Gastroesophageal sphincter (tissue), 3 donors: ENCODE measurements around the gene RETREG1.

Experiments used
- POLR2A ChIP-seq, 2 donors: fragments of 450-650 bp; IDR thresholded peaks; one replicate each; pipeline ENCODE4 v1.6.1; 2017; ENCODE audit warnings: antibody characterized with exemption in 2 of 2, mild to moderate bottlenecking in 2 of 2, moderate library complexity in 1 of 2
- TF ChIP-seq, protein P1 (sequence below), 4 experiments: fragments of 200-600 bp in 2 of 4; fragments of 450-650 bp in 2 of 4; sonication (generic) in 1 of 4; IDR thresholded peaks; one replicate each; pipeline ENCODE4 v1.5.1; 2017 to 2019; ENCODE audit warnings: antibody characterized with exemption in 4 of 4, mild to moderate bottlenecking in 2 of 4, moderate library complexity in 2 of 4

DNA sequence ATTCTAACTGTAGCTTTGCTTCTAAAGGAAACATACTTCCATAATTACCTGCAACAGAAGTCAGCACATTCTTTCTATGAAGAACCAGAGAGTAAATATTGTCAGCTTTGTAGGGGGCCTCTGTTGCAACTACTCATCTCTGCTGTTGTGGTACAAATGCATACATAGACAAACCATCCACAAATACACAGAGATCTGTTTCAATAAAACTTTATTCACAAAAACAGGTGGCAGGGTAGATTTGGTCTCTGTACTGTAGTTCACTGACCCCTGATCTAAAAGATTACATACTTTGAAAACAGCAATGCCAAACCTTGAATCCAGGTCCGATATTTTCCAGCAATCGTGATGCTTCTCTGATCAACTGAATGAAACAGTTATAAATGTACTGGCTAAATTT is 44.9 kb upstream of the RETREG1 start:
- TF ChIP-seq POLR2A (IDR thresholded peaks at IDR 0.05), result no peak
- TF ChIP-seq, protein P1, sequence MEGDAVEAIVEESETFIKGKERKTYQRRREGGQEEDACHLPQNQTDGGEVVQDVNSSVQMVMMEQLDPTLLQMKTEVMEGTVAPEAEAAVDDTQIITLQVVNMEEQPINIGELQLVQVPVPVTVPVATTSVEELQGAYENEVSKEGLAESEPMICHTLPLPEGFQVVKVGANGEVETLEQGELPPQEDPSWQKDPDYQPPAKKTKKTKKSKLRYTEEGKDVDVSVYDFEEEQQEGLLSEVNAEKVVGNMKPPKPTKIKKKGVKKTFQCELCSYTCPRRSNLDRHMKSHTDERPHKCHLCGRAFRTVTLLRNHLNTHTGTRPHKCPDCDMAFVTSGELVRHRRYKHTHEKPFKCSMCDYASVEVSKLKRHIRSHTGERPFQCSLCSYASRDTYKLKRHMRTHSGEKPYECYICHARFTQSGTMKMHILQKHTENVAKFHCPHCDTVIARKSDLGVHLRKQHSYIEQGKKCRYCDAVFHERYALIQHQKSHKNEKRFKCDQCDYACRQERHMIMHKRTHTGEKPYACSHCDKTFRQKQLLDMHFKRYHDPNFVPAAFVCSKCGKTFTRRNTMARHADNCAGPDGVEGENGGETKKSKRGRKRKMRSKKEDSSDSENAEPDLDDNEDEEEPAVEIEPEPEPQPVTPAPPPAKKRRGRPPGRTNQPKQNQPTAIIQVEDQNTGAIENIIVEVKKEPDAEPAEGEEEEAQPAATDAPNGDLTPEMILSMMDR (IDR thresholded peaks at IDR 0.05), result no peak
